HG02938 (cell line): ENCODE measurements around the gene PLEKHJ1.

Source experiments
- ATAC-seq: cut with Tn5 transposase; IDR thresholded peaks from one replicate; pipeline ENCODE4 v1.9.1; 2021; ENCODE audit warnings: mild to moderate bottlenecking, moderate library complexity; ENCODE audit not compliant: unreplicated experiment

The PLEKHJ1 gene

GRCh38 chr19:2224754-2225349 is 11.3 kb downstream of the PLEKHJ1 start:
- ATAC-seq, result no peak

- ATAC-seq, result no peak
Measured at GRCh38 chr19:2223959-2224358, 12.2 kb downstream of the PLEKHJ1 start.

- no peak for ATAC-seq
Measured at GRCh38 chr19:2223391-2223790, 12.7 kb downstream of the PLEKHJ1 start.

- ATAC-seq, result no peak
Measured at GRCh38 chr19:2221918-2222317, 14.2 kb downstream of the PLEKHJ1 start.

- ATAC-seq, result no peak
Measured at GRCh38 chr19:2221250-2221831, 14.8 kb downstream of the PLEKHJ1 start.

GRCh38 chr19:2219726-2220125 is 16.4 kb downstream of the PLEKHJ1 start:
- no peak for ATAC-seq

GRCh38 chr19:2217591-2217990 is 18.5 kb downstream of the PLEKHJ1 start:
- no peak for ATAC-seq

GRCh38 chr19:2216361-2217225 is 19.5 kb downstream of the PLEKHJ1 start:
- ATAC-seq, result no peak

- no peak for ATAC-seq
Measured at GRCh38 chr19:2215281-2215751, 20.8 kb downstream of the PLEKHJ1 start.

GRCh38 chr19:2214251-2214650 is 21.9 kb downstream of the PLEKHJ1 start:
- no peak for ATAC-seq

- ATAC-seq, result no peak
Measured at GRCh38 chr19:2213799-2214198, 22.3 kb downstream of the PLEKHJ1 start.

GRCh38 chr19:2212861-2213711 is 23.0 kb downstream of the PLEKHJ1 start:
- ATAC-seq, result no peak

GRCh38 chr19:2210987-2211740 is 25.0 kb downstream of the PLEKHJ1 start:
- no peak for ATAC-seq

- no peak for ATAC-seq
Measured at GRCh38 chr19:2210206-2210605, 25.9 kb downstream of the PLEKHJ1 start.

GRCh38 chr19:2209408-2209807 is 26.7 kb downstream of the PLEKHJ1 start:
- ATAC-seq, result no peak

- no peak for ATAC-seq
Measured at GRCh38 chr19:2208975-2209374, 27.2 kb downstream of the PLEKHJ1 start.

- no peak for ATAC-seq
Measured at GRCh38 chr19:2207991-2208860, 27.9 kb downstream of the PLEKHJ1 start.

GRCh38 chr19:2207008-2207407 is 29.1 kb downstream of the PLEKHJ1 start:
- no peak for ATAC-seq

- ATAC-seq, result no peak
Measured at GRCh38 chr19:2202366-2202765, 33.8 kb downstream of the PLEKHJ1 start.
